Measurements from ENCODE around the gene SV2B. TPM values are rescaled to one million over a fixed set of nuclear protein-coding genes. Genes with fewer than 3 reads are reported as not detected.

The SV2B gene
- total RNA-seq, 2 donors from 2014 or later, result 0.17 to 1.1 TPM

DNA sequence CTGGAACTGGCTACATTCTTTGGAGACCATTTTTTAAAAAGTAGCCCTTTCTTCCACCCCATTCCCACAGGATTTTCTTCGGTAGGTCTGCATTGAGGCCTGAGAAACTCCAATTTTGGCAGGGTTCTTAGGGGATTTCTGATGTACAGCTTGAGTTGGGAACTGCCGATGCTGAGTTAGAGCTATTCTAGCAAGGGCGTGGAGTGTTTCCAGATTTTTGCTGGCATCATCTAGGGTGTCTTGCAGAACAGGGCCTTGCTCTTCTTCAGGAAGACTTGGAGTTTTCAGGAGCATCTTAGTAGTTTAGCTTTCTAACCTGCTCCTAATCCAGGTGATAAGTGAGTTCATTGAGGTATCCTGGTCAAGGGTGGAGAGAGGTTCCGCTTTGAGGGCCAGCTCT lies 41.0 kb downstream of the SV2B start:
- no peaks in the 10 kb centered on the region for H3K36me3 ChIP-seq
- no peak overlapping the region for H3K27ac ChIP-seq
- no peak overlapping the region for H3K4me3 ChIP-seq
- H3K27me3 ChIP-seq, result no peaks in the 10 kb centered on the region
- H3K9ac ChIP-seq (ENCODE audit: low read depth in 2 of 2, low read length in 2 of 2), result no peak overlapping the region
- no peaks in the 10 kb centered on the region for H3K9me3 ChIP-seq
- intact Hi-C loops (cut with DNase I), result no loop called here
- no peak for DNase-seq
- no peaks in the 10 kb centered on the region for H3K4me1 ChIP-seq
- no peak for TF ChIP-seq CTCF (IDR thresholded peaks at IDR 0.05)

- no peaks in the 10 kb centered on the region for H3K27me3 ChIP-seq
- no peak overlapping the region for H3K9ac ChIP-seq (ENCODE audit: low read depth in 2 of 2, low read length in 2 of 2)
- no peak for DNase-seq
- no peak overlapping the region for H3K4me3 ChIP-seq
- TF ChIP-seq CTCF (IDR thresholded peaks at IDR 0.05), result peak; percentile 28
- H3K9me3 ChIP-seq, result no peaks in the 10 kb centered on the region
- H3K4me1 ChIP-seq, result no peaks in the 10 kb centered on the region
- H3K27ac ChIP-seq, result no peak overlapping the region
- intact Hi-C loops (cut with DNase I), result no loop called here
- H3K36me3 ChIP-seq, result no peaks in the 10 kb centered on the region
Observed at GRCh38 chr15:91142106-91142744, 42.2 kb downstream of the SV2B start.

DNA sequence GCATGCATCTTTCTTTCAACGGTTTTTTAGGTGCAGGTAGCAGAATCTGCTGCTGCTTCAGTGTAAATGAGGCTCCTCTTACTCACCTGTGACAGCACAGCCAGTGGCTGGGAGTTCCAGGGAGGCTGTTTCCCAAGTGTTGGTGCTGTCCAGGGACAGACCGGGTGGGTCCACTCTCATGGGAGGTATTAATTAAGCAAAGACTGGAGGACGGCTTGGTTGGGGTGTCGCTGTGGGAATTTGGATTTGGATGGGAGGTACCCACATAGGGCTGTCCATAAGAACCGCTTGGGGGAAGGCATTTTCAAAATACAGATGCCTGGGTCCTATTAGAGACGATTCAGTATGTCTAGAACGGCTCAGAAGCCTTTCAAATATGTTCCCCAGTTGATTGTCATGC lies 42.9 kb downstream of the SV2B start:
- H3K27me3 ChIP-seq, result no peaks in the 10 kb centered on the region
- H3K36me3 ChIP-seq, result no peaks in the 10 kb centered on the region
- no peak for DNase-seq
- intact Hi-C loops (cut with DNase I), result no loop called here
- no peak overlapping the region for H3K27ac ChIP-seq
- H3K4me3 ChIP-seq, result no peak overlapping the region
- no peaks in the 10 kb centered on the region for H3K4me1 ChIP-seq
- H3K9me3 ChIP-seq, result no peaks in the 10 kb centered on the region
- TF ChIP-seq CTCF (IDR thresholded peaks at IDR 0.05), result no peak
- H3K9ac ChIP-seq (ENCODE audit: low read depth in 2 of 2, low read length in 2 of 2), result no peak overlapping the region

DNA sequence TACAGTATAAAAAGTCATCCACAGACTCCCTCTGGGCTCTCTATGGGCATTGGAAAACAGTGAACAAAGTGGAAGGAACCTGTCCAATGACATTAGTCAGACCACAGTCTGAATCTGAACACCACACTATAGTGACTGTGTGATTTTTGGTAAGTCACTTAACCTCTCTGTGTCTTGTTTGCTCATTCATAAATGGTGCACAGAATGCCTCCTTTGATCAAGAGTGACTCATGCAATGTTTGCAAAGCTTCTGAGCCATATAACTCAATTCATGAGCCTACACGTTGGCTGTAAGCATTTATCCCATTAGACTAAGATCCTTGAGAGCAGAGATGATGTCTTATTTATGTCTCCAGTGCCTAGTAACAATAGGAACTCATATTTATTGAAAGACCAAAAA lies 46.7 kb downstream of the SV2B start:
- TF ChIP-seq CTCF (IDR thresholded peaks at IDR 0.05), result no peak
- Histone ChIP-seq H3K9ac (ENCODE audit: low read depth in 2 of 2, low read length in 2 of 2) (no peak overlapping the region), H3K36me3 (no peaks in the 10 kb centered on the region), H3K9me3 (no peaks in the 10 kb centered on the region), H3K4me1 (no peaks in the 10 kb centered on the region), H3K4me3 (no peak overlapping the region), H3K27ac (no peak overlapping the region), H3K27me3 (no peaks in the 10 kb centered on the region)
- intact Hi-C loops (cut with DNase I), result no loop called here
- DNase-seq, result no peak

DNA sequence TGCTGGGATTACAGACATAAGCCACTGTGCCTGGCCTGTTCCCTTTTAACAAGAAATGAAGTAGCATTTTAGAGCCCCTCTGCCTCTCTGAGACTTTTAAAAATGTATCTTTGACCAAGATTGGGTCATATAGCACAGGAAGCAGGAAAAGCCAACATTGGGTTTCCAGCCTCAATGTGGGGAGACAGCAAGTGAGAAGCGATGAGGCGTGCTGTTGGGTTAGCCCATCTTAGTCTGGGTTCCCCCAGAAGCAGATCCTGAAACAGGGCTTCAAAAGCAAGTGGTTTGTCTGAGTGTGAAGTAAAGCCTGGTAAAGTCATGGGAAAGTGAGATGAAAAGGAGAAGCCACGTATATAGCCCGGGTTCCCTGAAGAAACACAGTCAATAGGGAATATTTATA lies 48.2 kb downstream of the SV2B start:
- Histone ChIP-seq H3K9me3 (no peaks in the 10 kb centered on the region), H3K27me3 (no peaks in the 10 kb centered on the region), H3K27ac (no peak overlapping the region), H3K9ac (ENCODE audit: low read depth in 2 of 2, low read length in 2 of 2) (no peak overlapping the region), H3K4me3 (no peak overlapping the region), H3K36me3 (no peaks in the 10 kb centered on the region), H3K4me1 (no peaks in the 10 kb centered on the region)
- no peak for DNase-seq
- TF ChIP-seq CTCF (IDR thresholded peaks at IDR 0.05), result no peak
- intact Hi-C loops (cut with DNase I), result no loop called here
